Measurements from ENCODE around the gene LRCOL1.

The LRCOL1 gene

DNA sequence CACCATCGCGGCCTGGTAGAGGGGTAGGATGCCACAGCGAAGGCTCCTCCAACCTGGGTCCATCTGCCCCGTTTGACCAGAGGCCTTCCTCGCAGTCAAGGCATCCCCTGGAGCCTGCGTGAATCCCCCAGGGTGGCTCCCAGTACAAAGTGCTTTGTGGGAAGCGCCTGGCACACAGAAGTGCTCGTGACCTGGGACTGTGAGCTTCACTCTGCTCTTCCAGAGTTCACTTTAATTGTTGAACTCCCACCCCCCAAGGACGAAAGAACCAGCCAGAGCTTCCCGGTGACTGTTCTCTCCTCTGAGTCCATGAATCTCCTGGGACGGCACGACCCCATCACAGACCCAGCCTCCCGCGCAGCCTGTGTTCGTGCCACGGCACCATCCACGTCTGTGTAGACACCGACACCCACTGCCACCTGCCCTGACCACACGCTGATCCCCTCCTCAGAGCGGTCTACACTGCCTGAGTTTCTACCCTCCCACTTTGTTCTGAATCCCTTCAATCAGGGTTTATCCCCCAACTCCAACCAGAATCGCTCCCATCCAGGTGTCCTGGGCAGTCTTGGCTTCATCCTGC is 24.1 kb upstream of the LRCOL1 start:
- DNase-seq (ENCODE audit: low read depth) = no peak
- TF ChIP-seq, protein P1, sequence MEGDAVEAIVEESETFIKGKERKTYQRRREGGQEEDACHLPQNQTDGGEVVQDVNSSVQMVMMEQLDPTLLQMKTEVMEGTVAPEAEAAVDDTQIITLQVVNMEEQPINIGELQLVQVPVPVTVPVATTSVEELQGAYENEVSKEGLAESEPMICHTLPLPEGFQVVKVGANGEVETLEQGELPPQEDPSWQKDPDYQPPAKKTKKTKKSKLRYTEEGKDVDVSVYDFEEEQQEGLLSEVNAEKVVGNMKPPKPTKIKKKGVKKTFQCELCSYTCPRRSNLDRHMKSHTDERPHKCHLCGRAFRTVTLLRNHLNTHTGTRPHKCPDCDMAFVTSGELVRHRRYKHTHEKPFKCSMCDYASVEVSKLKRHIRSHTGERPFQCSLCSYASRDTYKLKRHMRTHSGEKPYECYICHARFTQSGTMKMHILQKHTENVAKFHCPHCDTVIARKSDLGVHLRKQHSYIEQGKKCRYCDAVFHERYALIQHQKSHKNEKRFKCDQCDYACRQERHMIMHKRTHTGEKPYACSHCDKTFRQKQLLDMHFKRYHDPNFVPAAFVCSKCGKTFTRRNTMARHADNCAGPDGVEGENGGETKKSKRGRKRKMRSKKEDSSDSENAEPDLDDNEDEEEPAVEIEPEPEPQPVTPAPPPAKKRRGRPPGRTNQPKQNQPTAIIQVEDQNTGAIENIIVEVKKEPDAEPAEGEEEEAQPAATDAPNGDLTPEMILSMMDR (IDR thresholded peaks at IDR 0.05; ENCODE audit: low read length, missing control alignments) = no peak

DNA sequence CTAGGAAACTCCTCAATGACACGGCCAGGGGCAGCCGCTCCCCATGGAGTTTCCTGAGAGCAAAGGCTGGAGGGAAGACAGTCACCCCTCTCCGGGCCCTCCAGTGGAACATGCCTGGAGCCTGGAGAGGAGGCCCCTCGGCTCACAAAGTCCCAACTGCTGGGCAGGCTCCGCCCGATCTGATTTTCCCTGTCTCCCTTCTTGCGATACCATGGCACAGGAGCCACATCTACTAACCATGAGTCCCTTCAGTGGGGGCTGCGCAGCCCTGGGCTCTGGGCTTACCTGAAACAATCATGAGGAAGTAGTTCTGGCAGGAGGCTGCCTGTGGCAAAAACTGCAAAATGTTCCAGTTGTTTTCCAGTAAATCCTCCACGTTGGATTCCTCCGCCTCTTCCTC is 23.5 kb upstream of the LRCOL1 start:
- no peak overlapping the region for H3K4me3 ChIP-seq (replicated peaks; ENCODE audit: low read depth, low read length)
- TF ChIP-seq, protein P1 (IDR thresholded peaks at IDR 0.05; ENCODE audit: low read length, missing control alignments) = no peak
- DNase-seq (ENCODE audit: low read depth) = no peak

More for the DNA sequence above, 24.1 kb upstream of the LRCOL1 start:
- no peak overlapping the region for H3K4me3 ChIP-seq (replicated peaks; ENCODE audit: low read depth, low read length)

DNA sequence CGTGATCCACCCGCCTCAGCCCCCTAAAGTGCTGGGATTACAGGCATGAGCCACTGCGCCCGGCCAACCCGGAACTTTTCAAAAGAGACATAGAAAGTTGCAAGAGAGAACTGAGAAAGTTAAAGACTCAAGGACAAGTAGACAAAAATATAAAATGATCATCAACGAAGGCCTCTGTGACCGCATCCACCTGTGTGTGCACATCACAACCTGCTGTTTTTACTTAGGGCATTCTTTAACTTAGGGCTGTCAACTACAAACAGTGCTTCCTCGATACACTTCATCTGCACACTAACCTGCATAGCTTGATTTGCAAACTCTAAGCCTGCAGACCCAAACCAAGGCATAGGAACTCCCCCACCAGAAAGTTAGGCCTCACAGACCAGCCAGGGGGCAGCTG is 23.0 kb upstream of the LRCOL1 start:
- DNase-seq (ENCODE audit: low read depth) = no peak
- TF ChIP-seq, protein P1 (IDR thresholded peaks at IDR 0.05; ENCODE audit: low read length, missing control alignments) = no peak

DNA sequence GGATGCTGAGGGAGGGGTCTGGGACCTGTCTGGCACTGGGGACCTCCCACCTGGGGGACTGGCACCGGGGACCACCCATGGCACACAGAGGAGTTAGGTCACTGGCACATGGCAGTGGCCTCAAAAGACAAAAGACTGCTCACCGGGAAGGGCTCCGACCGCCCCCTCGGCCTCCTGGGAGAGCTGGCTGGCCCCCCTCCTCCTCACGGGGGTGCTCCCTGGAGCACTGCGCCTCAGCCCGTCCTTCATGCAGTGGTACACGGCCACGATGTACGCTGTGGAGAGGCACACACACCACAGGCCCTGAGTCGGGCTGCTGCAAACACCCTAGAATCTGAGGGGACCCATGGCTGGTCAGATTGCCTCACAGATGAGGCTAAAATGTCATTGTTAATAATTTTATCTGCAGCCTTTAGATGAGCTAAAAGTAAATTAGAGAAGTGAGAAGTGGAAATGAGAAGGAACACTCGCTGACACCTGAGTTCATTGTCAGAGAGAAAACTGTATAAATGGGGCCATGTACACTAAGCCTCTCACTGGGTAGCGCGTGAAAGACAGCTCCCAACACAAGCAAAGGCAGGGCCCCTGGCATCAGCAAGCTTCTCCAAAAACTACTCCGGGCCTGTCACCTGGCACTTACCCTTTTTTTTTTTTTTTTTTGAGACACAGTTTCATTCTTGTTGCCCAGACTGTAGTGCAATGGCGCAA is 22.3 kb upstream of the LRCOL1 start:
- TF ChIP-seq, protein P1 (IDR thresholded peaks at IDR 0.05; ENCODE audit: low read length, missing control alignments) = no peak
- DNase-seq (ENCODE audit: low read depth) = no peak
- H3K4me3 ChIP-seq (replicated peaks; ENCODE audit: low read depth, low read length) = no peak overlapping the region

More for the DNA sequence above, 23.0 kb upstream of the LRCOL1 start:
- H3K4me3 ChIP-seq (replicated peaks; ENCODE audit: low read depth, low read length) = no peak overlapping the region

DNA sequence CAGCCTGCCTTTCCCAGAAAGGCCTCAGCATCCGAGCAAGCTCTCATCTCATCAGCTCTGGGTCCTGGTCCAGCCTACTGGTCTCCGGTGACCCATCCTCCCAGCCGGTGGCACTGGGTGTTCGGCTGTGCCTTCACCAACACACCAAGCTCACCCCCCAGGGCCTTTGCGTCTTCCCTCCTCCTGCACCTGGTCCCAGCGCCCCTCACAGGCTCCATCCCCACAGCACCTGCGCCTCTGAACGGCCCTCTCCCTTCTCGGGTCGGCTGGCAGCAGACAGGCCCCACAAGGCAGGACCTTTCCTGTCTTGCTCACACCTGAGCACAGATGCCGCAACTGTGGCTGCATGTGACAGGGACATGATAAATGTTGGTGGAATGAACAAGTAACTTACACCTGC is 21.3 kb upstream of the LRCOL1 start:
- H3K4me3 ChIP-seq (replicated peaks; ENCODE audit: low read depth, low read length) = no peak overlapping the region
- TF ChIP-seq, protein P1 (IDR thresholded peaks at IDR 0.05; ENCODE audit: low read length, missing control alignments) = no peak
- no peak for DNase-seq (ENCODE audit: low read depth)

DNA sequence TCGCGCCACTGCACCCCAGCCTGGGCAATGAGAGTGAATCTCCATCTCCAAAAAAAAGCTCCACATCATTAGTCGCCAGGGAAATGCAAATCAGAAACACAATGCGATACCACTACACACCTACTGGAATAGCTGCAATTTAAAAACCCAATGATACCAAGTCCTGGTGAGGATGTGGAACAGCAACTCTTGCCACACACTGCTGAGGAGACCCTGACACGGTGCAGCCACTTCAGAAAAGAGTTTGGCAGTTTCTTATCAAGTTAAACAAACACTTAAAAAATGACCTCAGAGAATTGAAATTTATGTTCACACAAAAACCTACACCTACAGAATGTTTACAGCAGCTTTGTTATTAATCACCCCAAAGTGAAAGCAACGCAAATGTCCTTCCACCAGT is 20.3 kb upstream of the LRCOL1 start:
- no peak for DNase-seq (ENCODE audit: low read depth)
- no peak overlapping the region for H3K4me3 ChIP-seq (replicated peaks; ENCODE audit: low read depth, low read length)
- TF ChIP-seq, protein P1 (IDR thresholded peaks at IDR 0.05; ENCODE audit: low read length, missing control alignments) = no peak

DNA sequence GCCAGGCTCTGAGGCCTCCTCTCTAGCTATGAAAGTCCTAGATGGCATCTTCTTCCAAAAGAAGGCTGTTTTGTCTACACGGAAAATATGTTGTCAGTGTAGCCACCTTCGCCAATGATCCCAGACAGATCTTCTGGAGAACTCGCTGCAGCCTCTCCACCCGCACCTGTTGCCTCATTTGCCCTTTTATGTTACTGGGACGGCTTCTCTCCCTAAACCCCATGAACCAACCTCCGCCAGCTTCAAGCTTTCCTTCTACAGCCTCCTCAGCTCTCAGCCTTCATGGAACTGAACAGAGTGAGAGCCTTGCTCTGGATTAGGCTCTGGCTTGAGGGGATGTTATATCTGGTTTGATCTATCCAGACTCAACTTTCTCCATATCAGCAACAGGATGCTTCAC is 18.9 kb upstream of the LRCOL1 start:
- no peak for DNase-seq (ENCODE audit: low read depth)
- H3K4me3 ChIP-seq (replicated peaks; ENCODE audit: low read depth, low read length) = no peak overlapping the region
- TF ChIP-seq, protein P1 (IDR thresholded peaks at IDR 0.05; ENCODE audit: low read length, missing control alignments) = no peak

Data from fibroblast of pulmonary artery (primary cell).